Loucy (cell line): ENCODE data around the gene LINC01488.

Experiments
- EZH2phosphoT487 ChIP-seq: fragments of 200-600 bp; IDR thresholded peaks from 2 replicates; pipeline ENCODE4 v1.6.1; 2018; ENCODE audit warnings: antibody characterized with exemption, mild to moderate bottlenecking, moderate library complexity, borderline replicate concordance
- TF ChIP-seq, protein P1 (sequence below): fragments of 200-600 bp; sonication (generic); conservative IDR thresholded peaks from 2 replicates; pipeline ENCODE4 v1.5.1; 2014; ENCODE audit warnings: mild to moderate bottlenecking, antibody characterized with exemption, low read length

DNA sequence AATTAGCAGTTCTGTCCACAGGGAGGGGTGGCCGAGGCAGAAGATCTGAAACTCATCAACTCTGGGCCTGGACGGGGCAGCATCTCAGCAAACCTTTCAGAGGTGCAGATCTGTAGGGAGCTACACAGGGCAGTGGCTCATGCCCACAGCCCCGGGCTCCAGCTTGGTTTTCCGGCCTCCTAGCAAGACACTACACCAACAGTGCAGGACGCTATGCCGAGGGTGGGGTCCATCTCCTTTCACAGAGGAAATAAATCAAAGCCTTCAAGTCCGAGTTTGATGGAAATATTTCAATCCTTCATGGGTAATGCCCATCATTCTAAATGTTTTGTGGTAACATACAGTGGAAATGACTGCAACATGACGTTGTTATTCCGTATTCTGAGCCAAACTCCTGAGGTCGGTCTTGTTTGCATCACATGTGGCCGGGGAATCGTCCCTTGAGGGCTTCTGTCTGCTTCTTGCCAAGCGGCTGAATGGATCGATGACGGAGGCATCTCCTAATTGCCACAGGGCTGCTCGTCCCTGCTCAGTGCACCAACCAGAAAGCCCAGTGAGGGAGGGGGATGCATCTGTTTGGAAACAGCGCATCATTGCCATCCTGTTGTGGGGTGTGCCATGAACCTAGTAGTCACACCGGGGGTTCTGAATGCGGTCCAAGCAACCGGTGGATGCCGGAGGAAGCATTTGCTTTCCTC lies 30.0 kb downstream of the LINC01488 start:
- TF ChIP-seq, protein P1, sequence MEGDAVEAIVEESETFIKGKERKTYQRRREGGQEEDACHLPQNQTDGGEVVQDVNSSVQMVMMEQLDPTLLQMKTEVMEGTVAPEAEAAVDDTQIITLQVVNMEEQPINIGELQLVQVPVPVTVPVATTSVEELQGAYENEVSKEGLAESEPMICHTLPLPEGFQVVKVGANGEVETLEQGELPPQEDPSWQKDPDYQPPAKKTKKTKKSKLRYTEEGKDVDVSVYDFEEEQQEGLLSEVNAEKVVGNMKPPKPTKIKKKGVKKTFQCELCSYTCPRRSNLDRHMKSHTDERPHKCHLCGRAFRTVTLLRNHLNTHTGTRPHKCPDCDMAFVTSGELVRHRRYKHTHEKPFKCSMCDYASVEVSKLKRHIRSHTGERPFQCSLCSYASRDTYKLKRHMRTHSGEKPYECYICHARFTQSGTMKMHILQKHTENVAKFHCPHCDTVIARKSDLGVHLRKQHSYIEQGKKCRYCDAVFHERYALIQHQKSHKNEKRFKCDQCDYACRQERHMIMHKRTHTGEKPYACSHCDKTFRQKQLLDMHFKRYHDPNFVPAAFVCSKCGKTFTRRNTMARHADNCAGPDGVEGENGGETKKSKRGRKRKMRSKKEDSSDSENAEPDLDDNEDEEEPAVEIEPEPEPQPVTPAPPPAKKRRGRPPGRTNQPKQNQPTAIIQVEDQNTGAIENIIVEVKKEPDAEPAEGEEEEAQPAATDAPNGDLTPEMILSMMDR: no peak
- no peak for TF ChIP-seq EZH2phosphoT487
